HCT116 (cell line): ENCODE results near the gene RNF222. TPM values are rescaled to one million over a fixed set of nuclear protein-coding genes. Genes with fewer than 3 reads are reported as not detected.

Source experiments
- ATAC-seq: fragments of 200-7000 bp; cut with Tn5 transposase; 2 replicates; pipeline ENCODE4 v1.9.1; 2020; ENCODE audit warnings: mild to moderate bottlenecking, moderate library complexity
- BruUV-seq: library from RNA; stranded (reverse); fragments of 400-500 nt; replicated peaks from 2 replicates; lab custom pipeline; 2021; lab: Mats Ljungman, UMichigan
- CTCF ChIA-PET: fragments of 300-600 bp; sonication (Branson Sonifier 250); formaldehyde crosslinking; loops from one replicate; lab custom pipeline; 2021; ENCODE audit warnings: antibody characterized with exemption; lab: Charles Lee
- POLR2A ChIA-PET: fragments of 300-600, 350-600 bp; sonication (Branson Sonifier 250); formaldehyde crosslinking; loops from one replicate; lab custom pipeline; 2021; ENCODE audit warnings: antibody characterized with exemption; lab: Charles Lee
- RAD21 ChIA-PET, 2 experiments: fragments of 300-600 bp; sonication (Branson Sonifier 250); formaldehyde crosslinking; loops; one replicate each; lab custom pipeline; 2023; ENCODE audit warnings: low total read pairs in 2 of 2; ENCODE audit not compliant: uncharacterized antibody in 2 of 2, unreplicated experiment in 2 of 2, low non-redundant PET in 1 of 2; lab: Charles Lee
- DNase-seq: peaks from one replicate; pipeline ENCODE4 v3.0.0-alpha.2; 2010; ENCODE audit warnings: low read depth, low spot score
- H2AFZ ChIP-seq: fragments of 200-600 bp; shearing (Covaris generic), sonication (generic); 2 replicates; pipeline ENCODE4 v1.6.1; 2017; ENCODE audit warnings: low read depth, mixed run types, mixed read lengths, antibody characterized with exemption, low read length; ENCODE audit not compliant: poor library complexity, severe bottlenecking
- H3K27ac ChIP-seq: 2 replicates; pipeline ENCODE4 v1.5.1; 2012; ENCODE audit warnings: low read depth, low read length
- H3K27me3 ChIP-seq: fragments of 200-600 bp; sonication (generic); 2 replicates; pipeline ENCODE4 v1.6.1; 2016; ENCODE audit warnings: mixed run types, low read length, mixed read lengths; ENCODE audit not compliant: insufficient read depth
- H3K36me3 ChIP-seq, 2 experiments: fragments of 200-500 bp in 1 of 2; fragments of 200-600 bp in 1 of 2; sonication (Bioruptor generic) in 1 of 2; sonication (generic) in 1 of 2; 2 replicates each; pipeline versions ENCODE4 v1.5.1 to v1.6.1; 2014 to 2016; ENCODE audit warnings: low read length in 2 of 2, inconsistent platforms in 1 of 2, mixed read lengths in 1 of 2, mixed run types in 1 of 2; ENCODE audit not compliant: insufficient read depth in 2 of 2, control insufficient read depth in 1 of 2
- H3K4me1 ChIP-seq, 2 experiments: fragments of 200-600 bp in 1 of 2; sonication (generic) in 1 of 2; 2 replicates each; pipeline versions ENCODE4 v1.5.1 to v1.6.1; 2012 to 2017; ENCODE audit warnings: low read length in 2 of 2, inconsistent platforms in 1 of 2, mild to moderate bottlenecking in 1 of 2, mixed read lengths in 1 of 2, mixed run types in 1 of 2, moderate library complexity in 1 of 2; ENCODE audit not compliant: insufficient read depth in 2 of 2, control insufficient read depth in 1 of 2
- H3K4me2 ChIP-seq: fragments of 200-600 bp; sonication (generic); 2 replicates; pipeline ENCODE4 v1.6.1; 2017; ENCODE audit warnings: mixed run types, low read length, mixed read lengths
- H3K4me3 ChIP-seq, 2 experiments: fragments of 200-600 bp in 1 of 2; sonication (generic) in 1 of 2; replicated peaks in 1 of 2; 2 replicates each; pipeline ENCODE4 v1.5.1; 2011 to 2016; ENCODE audit warnings: low read length in 2 of 2, control low read depth in 1 of 2, low read depth in 1 of 2, mild to moderate bottlenecking in 1 of 2, mixed read lengths in 1 of 2, mixed run types in 1 of 2
- H3K79me2 ChIP-seq: fragments of 200-600 bp; sonication (generic); 2 replicates; pipeline ENCODE4 v1.6.1; 2017; ENCODE audit warnings: mild to moderate bottlenecking, mixed run types, low read length, moderate library complexity, mixed read lengths; ENCODE audit not compliant: insufficient read depth
- H3K9ac ChIP-seq: fragments of 200-600 bp; sonication (generic); 2 replicates; pipeline ENCODE4 v1.6.1; 2016; ENCODE audit warnings: low read length, mixed read lengths
- H3K9me2 ChIP-seq: fragments of 200-600 bp; sonication (generic), shearing (Covaris generic); 2 replicates; pipeline ENCODE4 v1.6.1; 2017; ENCODE audit warnings: mixed run types, mild to moderate bottlenecking, moderate library complexity; ENCODE audit not compliant: insufficient read depth
- H3K9me3 ChIP-seq, 2 experiments: fragments of 200-500 bp in 1 of 2; fragments of 200-600 bp in 1 of 2; sonication (Bioruptor generic) in 1 of 2; sonication (generic) in 1 of 2; 2 replicates each; pipeline ENCODE4 v1.6.1; 2014 to 2017; ENCODE audit warnings: low read length in 2 of 2, mixed read lengths in 2 of 2, inconsistent platforms in 1 of 2, low read depth in 1 of 2, mild to moderate bottlenecking in 1 of 2, mixed run types in 1 of 2, moderate library complexity in 1 of 2; ENCODE audit not compliant: control insufficient read depth in 1 of 2, insufficient read depth in 1 of 2
- H4K20me1 ChIP-seq: fragments of 200-600 bp; sonication (generic), shearing (Covaris generic); 2 replicates; pipeline ENCODE4 v1.6.1; 2017; ENCODE audit warnings: mixed run types, mild to moderate bottlenecking, moderate library complexity; ENCODE audit not compliant: insufficient read depth
- ATF3 ChIP-seq: IDR thresholded peaks from 2 replicates; pipeline ENCODE4 v1.6.1; 2012
- CTCF ChIP-seq, 3 experiments: fragments of 200-600 bp in 1 of 3; sonication (generic) in 1 of 3; IDR thresholded peaks in 2 of 3; conservative IDR thresholded peaks in 1 of 3; 2 replicates each; pipeline ENCODE4 v1.5.1; 2012 to 2017; ENCODE audit warnings: low read depth in 2 of 3, low read length in 2 of 3, antibody characterized with exemption in 1 of 3, borderline replicate concordance in 1 of 3, control low read depth in 1 of 3, mild to moderate bottlenecking in 1 of 3, mixed read lengths in 1 of 3, mixed run types in 1 of 3, moderate library complexity in 1 of 3; ENCODE audit not compliant: insufficient read depth in 1 of 3
- EZH2 ChIP-seq: fragments of 200-600 bp; sonication (generic); IDR thresholded peaks from 2 replicates; pipeline ENCODE4 v1.6.1; 2017; ENCODE audit warnings: antibody characterized with exemption, mixed run types
- EZH2phosphoT487 ChIP-seq: fragments of 200-600 bp; IDR thresholded peaks from 2 replicates; pipeline ENCODE4 v1.6.1; 2018; ENCODE audit warnings: antibody characterized with exemption, borderline replicate concordance
- MAX ChIP-seq: IDR thresholded peaks from 2 replicates; pipeline ENCODE4 v1.6.1; 2012
- POLR2AphosphoS5 ChIP-seq: IDR thresholded peaks from 2 replicates; pipeline ENCODE4 v1.6.1; 2011; ENCODE audit warnings: mild to moderate bottlenecking, low read depth, low read length, moderate library complexity
- RAD21 ChIP-seq: IDR thresholded peaks from 2 replicates; pipeline ENCODE4 v1.6.1; 2012; ENCODE audit warnings: low read depth, mild to moderate bottlenecking
- REST ChIP-seq: IDR thresholded peaks from 2 replicates; pipeline ENCODE4 v1.6.1; 2012; ENCODE audit warnings: low read depth
- SIN3A ChIP-seq: IDR thresholded peaks from 2 replicates; pipeline ENCODE4 v1.6.1; 2012; ENCODE audit warnings: low read depth
- SRF ChIP-seq: IDR thresholded peaks from 2 replicates; pipeline ENCODE4 v1.6.1; 2012; ENCODE audit warnings: low read depth
- TCF7L2 ChIP-seq: IDR thresholded peaks from 2 replicates; pipeline ENCODE4 v1.7.0; 2011; ENCODE audit warnings: borderline replicate concordance, inconsistent platforms; ENCODE audit not compliant: insufficient read depth, insufficient read length; ENCODE audit errors: extremely low read depth
- ZNF274 ChIP-seq: fragments of 200-500 bp; sonication (Bioruptor generic); IDR thresholded peaks from 2 replicates; pipeline ENCODE4 v1.6.1; 2014; ENCODE audit warnings: mild to moderate bottlenecking, low read depth, low read length, inconsistent platforms
- intact Hi-C: fragments of 100-400 bp; cut with micrococcal nuclease; formaldehyde crosslinking; loops from 2 replicates; pipeline ENCODE4 v1.10.0; 2022
- total RNA-seq: library from RNA; stranded (reverse); gene quantifications from one replicate; pipeline ENCODE4 v1.2.1, GENCODE V29; 2021; ENCODE audit not compliant: unreplicated experiment

Gene RNF222
- total RNA-seq, 1 experiment from 2014 or later: not detected

- no peak for TF ChIP-seq ZNF274
- TF ChIP-seq SRF: no peak
- no peak for TF ChIP-seq SIN3A
- no peak for TF ChIP-seq EZH2
- TF ChIP-seq MAX: no peak
- TF ChIP-seq TCF7L2: no peak
- no peak for TF ChIP-seq ATF3
- no peak for TF ChIP-seq EZH2phosphoT487
- TF ChIP-seq POLR2AphosphoS5: no peak
Measured at GRCh38 chr17:8442310-8442709, 44.7 kb upstream of the RNF222 start (continued).

- POLR2A ChIA-PET: no interaction called here
- Histone ChIP-seq H3K79me2 (peaks cover 95% of the 10 kb centered on the region), H3K27me3 (no peaks in the 10 kb centered on the region), H2AFZ (no peak overlapping the region), H3K9me3 (no peaks in the 10 kb centered on the region), H3K27ac (no peak overlapping the region), H3K4me3 (no peak overlapping the region), H3K36me3 (peaks cover 13 to 27% of the 10 kb centered on the region in 2 experiments; a peak in 3 of 4 replicates), H4K20me1 (peaks cover 8% of the 10 kb centered on the region; the same call in 1 of the 2 replicates), H3K4me1 (peaks cover 6 to 9% of the 10 kb centered on the region in 2 experiments), H3K9me2 (no peaks in the 10 kb centered on the region), H3K4me2 (no peak overlapping the region), H3K9ac (no peak overlapping the region)
- BruUV-seq: no TSS peak
- CTCF ChIA-PET: no interaction called here
- TF ChIP-seq SRF (no peak), ZNF274 (no peak), REST (no peak), CTCF (IDR thresholded peaks at IDR 0.05 in 2 of 3, conservative IDR thresholded peaks at IDR 0.05 in 1 of 3; ENCODE audit: borderline replicate concordance in 1 of 3, insufficient read depth in 1 of 3, low read depth in 2 of 3, low read length in 2 of 3) (no peak), RAD21 (no peak)
- RAD21 ChIA-PET: no interaction called here
- DNase-seq (no peak), ATAC-seq (no peak)
- intact Hi-C loops: no loop called here
Measured at GRCh38 chr17:8441690-8442089, 44.1 kb upstream of the RNF222 start.
